HG03060 (cell line): ENCODE results near the gene ELMO3.

Experiments
- ATAC-seq: cut with Tn5 transposase; IDR thresholded peaks from one replicate; pipeline ENCODE4 v1.9.1; 2021; ENCODE audit warnings: low read depth, moderate number of reproducible peaks; ENCODE audit not compliant: unreplicated experiment

The ELMO3 gene

GRCh38 chr16:67252609-67253497 lies 53.9 kb downstream of the ELMO3 start:
- no peak for ATAC-seq
